Measurements from ENCODE around the gene IGFBP6.
"Not testable (repeated sequence)": the region's sequence is repeated elsewhere in the genome, so short reads cannot be mapped to it uniquely, and the experiment has no call there.

Gene IGFBP6

DNA sequence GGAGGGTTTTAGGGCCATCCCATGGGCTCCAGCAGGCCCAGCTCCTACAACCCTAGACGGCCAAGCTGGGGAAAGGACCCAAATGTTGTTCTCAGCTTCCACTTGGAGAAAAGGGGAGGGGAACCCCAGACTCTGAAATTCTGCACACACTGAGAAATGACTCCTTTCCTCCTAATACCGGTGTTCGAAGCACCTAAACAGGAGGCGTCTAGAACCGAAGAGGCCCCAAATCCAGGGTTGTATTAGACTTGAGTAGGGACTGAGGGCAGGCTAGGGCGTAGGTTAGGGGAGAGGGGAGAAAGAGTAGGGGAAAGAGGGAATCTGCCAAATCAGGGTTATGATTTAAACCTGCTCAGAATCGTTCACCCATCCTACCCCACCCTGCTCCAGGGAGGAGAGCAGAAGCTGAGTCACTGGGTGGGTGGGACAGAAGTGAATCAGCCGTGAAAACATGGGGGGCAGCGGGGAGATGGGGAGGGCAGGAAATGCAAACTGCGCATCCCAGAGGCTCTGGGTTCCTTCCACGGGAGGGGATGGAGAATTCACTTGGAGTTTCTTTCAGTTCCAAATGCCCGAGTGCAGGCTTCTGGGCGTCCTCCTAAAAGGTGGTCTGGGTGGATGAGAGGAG lies 1.0 kb downstream of the IGFBP6 start:
- no peak for DNase-seq

DNA sequence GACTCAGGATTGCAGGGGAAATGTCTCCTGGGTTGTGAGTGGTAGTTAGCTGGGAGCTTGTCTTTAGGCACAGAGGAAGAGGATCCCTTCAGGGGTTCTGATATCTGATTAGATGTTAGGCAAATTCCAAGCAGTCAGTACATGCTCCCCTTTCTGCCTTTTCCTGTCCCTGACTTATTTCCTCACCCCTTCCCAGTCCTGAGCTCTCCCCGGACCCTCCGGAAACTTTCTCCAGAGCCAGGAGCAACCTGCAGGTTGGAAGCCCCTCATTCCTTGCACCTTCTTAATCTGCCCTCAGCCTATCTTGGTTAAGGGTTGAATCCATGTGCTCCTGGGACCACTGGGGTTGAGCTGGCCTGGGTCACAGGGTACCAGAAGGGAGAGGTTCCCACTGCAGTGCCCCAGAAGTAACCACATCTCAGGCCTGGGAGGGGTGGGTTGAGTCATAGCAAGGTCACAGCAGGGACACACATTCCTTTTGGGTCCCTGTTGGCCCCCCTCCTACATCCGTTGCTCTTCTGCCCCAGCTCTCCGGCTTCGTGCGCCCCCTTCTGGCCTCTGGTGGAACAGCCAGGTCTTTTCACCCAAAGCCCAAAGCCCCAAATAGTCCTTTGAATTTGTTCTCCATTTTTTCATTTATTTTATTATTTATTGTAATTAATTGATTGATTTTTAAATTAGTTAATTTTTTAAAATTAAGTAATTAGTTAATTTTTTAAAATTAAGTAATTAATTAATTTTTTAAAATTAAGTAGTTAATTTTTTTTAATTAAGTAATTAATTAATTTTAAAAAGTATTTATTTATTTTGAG lies 1.8 kb downstream of the IGFBP6 start:
- DNase-seq: peak; percentile 11

GRCh38 chr12:53100466-53101151 lies 3.1 kb downstream of the IGFBP6 start:
- no peak for DNase-seq

- no peak for DNase-seq
These were observed 3.8 kb downstream of the IGFBP6 start for GRCh38 chr12:53101266-53101665.

GRCh38 chr12:53101931-53102781 lies 4.7 kb downstream of the IGFBP6 start:
- DNase-seq: no peak

- DNase-seq: no peak
These were observed 5.7 kb downstream of the IGFBP6 start, which contains the start of gene SOAT2 for GRCh38 chr12:53102883-53103807. TSS of gene SOAT2 (plus strand) at chr12:53103486. CDS start at chr12:53103578, 92 bp downstream.

- DNase-seq: no peak
These were observed 6.4 kb downstream of the IGFBP6 start for GRCh38 chr12:53103860-53104305.

- no peak for DNase-seq
These were observed 7.8 kb downstream of the IGFBP6 start for GRCh38 chr12:53105256-53105655.

DNA sequence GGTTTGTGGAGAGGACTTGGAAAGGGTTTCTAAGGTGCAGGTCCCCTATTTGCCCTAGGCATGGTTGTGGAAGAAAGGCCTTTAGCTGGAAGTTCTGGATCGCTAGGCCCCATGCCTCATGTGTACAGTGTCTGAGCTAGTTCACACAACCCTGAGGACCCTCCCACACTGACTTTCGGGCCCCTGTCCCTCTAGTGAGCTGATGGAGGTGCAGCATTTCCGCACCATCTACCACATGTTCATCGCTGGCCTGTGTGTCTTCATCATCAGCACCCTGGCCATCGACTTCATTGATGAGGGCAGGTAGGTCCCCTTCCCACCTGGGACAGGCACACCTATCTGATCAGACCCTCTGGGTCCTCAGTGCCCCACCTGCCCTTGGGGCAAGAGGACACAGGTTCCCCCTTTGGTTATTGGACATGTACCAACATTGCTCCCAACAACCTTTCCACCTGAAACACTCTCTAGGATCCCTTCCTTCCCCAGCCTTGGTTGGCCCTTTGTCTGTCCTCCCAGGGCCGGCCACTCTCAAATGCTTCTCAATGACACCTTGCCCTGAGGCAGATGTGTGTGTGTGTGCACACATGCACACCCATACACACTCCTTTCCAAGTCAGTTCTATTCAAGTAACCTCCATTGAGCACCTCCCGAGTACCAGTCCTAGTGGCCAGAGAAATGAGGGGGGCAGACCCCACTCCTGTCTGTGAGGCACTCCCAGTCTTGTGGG lies 8.4 kb downstream of the IGFBP6 start:
- no peak for DNase-seq

DNA sequence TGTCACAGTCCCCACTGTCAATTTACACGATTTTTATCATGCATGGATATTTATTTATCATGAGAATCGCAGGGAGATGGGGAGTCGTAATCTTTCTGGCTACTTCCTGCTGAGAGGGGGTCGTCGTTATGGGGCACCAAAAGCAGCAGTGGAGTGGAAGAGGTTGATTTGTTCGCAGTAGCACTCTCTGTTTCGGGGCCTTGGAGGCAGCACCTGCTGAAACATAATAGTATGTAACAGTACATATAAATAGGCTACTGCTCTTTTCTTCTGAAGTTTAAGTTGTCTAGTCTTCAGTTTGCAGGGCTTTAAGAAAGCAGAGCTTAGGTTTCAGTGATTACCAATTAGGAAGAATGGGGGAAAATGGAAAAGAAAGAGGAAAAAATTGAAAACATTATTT lies 9.7 kb downstream of the IGFBP6 start:
- no peak for DNase-seq

DNA sequence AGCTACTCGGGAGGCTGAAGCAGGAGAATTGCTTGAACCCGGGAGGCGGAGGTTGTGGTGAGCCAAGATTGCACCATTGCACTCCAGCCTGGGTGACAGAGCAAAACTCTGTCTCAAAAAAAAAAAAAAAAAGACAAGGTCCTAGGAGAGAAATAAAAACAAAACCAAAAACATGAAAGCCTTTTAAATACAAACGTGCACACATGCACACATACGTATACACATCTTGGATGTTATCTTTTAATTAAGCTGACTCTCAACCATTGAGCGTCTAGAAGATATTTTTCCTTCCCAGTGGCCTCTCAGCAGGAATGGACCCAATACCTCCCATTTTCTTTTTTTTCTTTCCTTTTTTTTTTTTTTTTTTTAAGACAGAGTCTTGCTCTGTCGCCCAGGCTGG lies 15.0 kb downstream of the IGFBP6 start:
- not testable (repeated sequence) for DNase-seq

GRCh38 chr12:53113136-53113705 lies 15.8 kb downstream of the IGFBP6 start:
- no peak for DNase-seq

DNA sequence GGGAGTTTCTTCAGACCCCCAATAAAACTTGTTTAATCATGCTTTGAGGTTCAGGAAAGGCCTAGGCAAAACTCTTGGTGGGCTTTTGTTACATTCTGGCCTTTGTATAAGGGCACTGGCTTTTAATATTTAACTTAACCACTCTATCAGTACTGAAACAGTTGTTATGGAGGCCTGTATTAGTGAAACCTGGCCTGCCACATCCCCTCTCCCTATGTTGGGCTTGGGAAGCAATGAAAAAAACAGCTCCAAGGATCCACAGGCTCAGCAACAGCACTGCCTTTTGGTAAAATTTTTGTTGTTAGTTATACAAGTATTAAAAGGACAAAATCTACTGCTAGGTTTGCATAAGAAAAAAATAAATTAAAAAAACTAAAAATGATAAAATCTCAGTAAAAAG lies 16.5 kb downstream of the IGFBP6 start:
- DNase-seq: no peak

GRCh38 chr12:53115112-53115890 lies 17.8 kb downstream of the IGFBP6 start:
- no peak for DNase-seq

DNA sequence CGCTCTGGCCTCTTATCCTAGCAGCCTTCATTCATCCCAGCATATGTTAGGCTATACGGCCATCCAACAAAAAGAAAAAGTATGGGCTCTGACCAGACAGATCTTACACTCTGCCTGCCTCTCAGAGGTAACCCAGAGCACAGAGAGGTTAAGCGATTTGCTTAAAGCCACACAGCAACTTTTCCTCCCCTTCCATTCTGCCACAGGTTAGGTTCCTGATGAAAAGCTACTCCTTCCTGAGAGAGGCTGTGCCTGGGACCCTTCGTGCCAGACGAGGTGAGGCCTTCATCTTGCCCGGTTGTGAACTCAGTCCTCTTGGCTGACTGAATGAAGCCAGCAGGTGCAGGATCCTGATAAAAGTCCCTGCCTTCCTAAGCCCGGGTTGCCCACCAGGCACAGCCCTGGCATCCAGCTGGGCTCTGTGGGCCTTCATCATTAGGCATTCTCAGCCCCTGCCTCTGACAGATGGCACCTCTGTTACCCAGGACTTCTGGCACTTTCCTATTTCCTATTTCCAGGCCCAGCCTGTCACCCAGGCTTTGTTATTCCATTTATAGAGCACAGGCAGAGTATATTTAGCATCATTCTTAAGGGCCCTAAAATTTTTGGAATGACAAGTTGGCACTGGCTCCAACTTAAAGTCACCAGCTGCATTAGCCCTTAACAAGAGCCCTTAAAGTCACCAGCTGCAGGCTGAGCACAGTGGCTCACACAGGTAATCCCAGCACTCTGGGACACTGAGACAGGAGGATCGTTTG lies 18.6 kb downstream of the IGFBP6 start:
- DNase-seq: no peak

DNA sequence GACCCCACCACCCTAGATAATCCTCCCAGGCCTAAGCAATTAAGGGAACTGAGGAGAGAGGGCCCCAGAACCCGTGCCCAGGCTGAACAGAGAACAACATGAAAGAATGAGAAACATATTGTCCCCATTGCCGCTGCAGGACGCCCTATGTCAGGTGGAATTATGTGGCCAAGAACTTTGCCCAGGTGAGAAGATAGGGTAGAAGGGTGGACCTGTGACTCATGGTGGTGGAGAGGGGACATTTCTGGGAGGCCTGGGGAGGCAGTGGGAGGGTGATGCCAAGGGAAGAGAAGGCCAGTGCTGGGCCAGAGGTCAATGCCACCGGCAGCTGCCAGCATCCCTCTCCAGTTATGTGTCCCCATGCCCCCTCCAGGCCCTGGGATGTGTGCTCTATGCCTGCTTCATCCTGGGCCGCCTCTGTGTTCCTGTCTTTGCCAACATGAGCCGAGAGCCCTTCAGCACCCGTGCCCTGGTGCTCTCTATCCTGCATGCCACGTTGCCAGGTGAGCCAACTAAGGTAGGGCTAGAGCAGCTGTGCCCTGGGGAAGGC lies 21.4 kb downstream of the IGFBP6 start:
- DNase-seq: no peak

DNA sequence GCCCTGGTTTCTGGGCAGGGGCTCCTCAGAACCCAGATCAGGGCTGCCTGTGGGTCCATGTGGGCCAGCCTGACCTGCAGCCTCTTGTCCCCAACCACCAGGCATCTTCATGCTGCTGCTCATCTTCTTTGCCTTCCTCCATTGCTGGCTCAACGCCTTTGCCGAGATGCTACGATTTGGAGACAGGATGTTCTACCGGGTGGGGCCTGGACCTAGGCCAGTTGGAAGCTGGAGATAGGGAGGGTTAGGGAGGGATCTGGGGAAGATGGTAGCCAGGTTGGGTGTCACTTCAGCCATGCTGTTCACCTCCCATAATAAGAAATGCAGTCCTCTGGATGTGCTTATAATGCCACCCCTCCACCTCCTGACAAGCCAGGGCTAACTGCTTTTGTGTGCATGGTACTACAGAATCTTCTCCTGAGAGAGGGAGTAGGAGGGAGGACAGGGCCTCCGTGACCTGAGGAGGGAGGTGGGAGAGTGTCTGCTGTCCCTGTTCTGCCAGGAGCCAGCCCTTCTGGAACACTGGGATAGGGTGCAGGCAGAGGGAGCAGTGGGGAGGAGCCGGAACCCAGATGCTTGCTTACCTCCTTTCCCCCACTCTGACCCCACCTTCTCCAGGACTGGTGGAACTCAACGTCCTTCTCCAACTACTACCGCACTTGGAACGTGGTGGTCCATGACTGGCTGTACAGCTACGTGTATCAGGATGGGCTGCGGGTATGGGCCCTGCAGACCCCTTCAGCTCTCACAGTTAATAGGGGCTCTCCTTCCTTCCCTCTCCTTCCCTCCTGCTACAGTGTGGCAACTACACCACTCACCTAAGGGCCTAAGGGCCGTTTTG lies 23.4 kb downstream of the IGFBP6 start:
- no peak for DNase-seq

Data from NCI-H187 treated with DMSO at 0.1 percent for 48 hours (cell line).